GM18507 (cell line): ENCODE results near the gene FCSK.
"Not testable (repeated sequence)": the region's sequence is repeated elsewhere in the genome, so short reads cannot be mapped to it uniquely, and the experiment has no call there.

Source experiments
- DNase-seq: peaks from one replicate; pipeline ENCODE4 v3.0.0; 2011; ENCODE audit warnings: low read depth; ENCODE audit not compliant: insufficient read length; ENCODE audit errors: extremely low spot score
- FAIRE-seq: peaks from 2 replicates; lab custom pipeline; 2011; peaks lifted over from hg19 to GRCh38; lab: Jason Lieb, UNC

The FCSK gene

DNA sequence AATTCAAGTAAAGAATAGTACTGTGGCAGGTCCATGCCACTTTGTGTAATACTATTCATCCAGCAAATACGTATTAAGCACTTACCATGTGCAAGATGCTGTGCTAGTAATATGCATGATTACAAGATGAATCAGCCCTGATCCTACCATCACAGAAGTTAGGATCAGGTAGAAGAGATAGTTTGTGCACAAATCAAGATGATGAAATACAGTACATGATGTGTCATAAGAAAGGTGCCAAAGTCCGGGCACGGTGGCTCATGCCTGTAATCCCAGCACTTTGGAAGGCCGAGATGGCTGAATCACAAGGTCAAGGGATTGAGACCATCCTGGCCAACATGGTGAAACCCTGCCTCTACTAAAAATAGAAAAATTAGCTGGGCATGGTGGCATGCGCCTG is 58.1 kb downstream of the FCSK start:
- DNase-seq (no peak), FAIRE-seq (no peak)

DNA sequence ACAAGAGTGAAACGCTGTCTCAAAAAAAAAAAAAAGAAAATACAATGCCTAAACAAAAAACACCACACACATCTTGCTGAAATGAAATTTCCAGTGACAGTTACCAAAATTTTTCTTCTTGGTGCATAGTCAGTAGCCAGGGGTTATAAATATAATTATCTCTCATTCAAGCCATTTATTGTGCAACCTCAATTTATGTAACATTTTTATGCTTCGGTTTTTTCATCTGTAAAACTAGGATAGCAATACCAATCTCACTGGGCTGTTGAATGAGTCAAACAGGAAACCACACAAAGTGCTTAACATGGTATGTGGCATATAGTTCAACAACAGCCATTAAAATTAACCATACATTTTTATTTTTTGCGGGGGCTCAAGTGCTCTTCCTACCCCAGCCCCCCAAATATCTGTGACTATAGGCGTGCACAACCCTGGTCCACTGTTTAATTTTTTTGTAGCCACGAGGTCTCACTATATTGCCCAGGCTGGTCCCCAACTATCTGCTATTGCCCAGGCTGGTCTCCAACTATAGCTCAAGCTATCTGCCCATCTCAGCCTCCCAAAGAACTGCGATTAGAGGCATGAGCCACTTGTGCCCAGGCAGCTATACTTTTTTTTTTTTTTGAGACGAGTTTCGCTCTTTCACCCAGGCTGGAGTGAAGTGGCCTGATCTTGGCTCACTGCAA is 66.4 kb downstream of the FCSK start:
- DNase-seq = no peak
- FAIRE-seq = peak; percentile 31

DNA sequence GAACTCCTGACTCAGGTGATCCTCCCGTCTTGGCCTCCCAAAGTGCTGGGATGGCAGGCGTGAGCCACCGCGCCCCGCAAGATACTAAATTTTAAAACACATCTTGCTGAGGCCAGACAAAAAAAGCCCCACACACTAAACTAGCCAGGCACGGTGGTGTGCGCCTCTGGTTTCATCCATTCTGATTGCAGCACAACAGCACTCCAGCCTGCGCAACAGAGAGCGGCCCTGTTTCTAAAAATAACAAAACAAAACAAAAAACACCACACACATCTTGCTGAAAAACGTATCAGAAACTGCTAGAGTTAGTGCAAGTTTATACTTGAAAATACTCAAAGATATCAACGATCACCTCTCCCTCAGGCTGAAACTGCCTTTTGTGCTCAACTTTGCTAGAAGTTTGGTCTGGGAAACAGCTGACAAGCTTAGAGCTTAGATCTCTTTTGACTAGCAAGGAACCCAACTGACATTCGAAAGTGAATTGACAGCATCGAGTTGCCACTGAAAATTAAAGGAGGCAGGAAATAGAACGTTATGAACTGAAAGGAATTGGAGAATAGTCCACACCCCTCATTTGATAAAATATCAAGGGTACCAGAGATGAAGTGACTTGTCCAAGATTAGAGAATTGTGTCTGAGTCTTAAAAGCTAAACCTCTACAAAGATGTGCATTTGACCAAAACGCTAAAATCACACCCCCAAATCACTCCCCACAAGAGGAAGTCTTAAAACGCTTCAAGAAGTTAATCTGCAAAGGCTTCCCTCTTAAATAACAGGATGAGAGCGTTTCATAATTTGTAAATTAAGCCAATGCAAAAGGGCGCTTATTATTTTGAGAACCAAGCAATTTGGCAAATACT is 68.1 kb downstream of the FCSK start:
- no peak for FAIRE-seq
- no peak for DNase-seq

DNA sequence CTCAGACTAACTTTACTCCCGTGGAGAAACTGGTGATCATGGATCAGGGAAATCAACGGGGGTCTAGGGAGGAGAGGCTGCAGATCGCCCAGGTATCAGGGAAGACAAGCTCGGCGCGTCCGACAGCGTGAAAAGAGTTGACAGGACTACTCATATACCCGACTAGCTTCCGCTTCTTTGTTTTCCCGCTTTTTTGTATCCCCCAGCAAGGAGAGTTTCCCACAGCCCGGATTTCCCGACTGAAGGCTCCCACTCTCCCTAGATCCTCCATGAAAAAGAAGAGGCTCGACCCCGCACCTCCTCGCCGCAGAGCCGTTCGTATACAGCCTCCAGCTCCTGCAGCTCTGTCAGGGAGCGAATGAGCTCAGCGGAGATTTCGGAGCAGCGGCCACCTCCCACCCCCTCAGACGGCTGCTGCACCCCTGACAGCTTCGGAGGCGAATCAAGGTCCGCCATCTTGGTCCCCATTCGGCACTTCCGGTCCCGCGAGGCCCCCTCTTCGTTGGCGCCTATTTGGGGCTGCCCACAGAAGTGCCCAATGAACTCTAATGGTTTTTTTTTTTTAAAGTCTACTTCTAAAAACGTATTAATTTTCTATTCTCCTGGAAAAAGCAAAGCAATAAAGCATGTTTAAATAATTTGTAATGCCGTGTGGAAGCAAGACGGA is 68.8 kb downstream of the FCSK start, which contains the start of gene COG4:
Gene COG4 (minus strand): TSS at position 479 of the 667 bp plus-strand sequence. CDS start 11 bp downstream, at position 468.
- DNase-seq (peak; percentile 78), FAIRE-seq (peak; percentile 78)

DNA sequence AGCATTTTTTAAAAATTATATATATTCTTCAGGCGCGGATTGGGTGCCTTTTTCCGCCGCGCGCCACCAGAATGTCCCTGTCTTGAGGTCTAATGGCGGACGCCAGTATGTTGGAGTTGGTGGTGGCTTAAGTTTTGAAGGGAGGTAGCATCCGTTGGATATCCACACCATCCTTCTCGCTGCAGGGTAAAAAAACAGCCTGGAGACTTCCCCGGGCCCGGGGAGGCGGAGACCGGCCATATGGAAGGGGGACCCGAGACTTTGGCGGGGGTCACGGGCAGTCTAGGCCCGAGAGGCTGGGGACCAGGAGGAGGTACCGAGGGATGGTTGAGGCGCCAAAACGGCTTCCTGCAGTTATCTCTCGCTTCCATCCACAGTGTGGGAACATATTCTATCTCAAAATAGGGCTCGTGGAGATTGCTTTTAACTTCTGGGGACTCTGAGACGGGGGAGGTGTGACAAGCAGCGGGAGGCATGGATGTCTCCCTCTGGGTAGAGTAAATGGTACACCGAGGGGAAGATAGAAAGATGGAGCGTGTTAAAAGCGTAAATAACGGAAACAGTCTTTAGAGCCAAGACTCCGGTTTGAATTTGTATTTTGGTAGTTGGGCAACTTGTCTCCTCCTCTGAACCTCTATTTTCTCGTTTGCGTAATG is 69.5 kb downstream of the FCSK start, which contains the start of gene SF3B3:
Gene SF3B3 (plus strand): TSS at position 74 of the 656 bp plus-strand sequence. CDS start 2,841 bp downstream, outside the sequence.
- no peak for FAIRE-seq

DNA sequence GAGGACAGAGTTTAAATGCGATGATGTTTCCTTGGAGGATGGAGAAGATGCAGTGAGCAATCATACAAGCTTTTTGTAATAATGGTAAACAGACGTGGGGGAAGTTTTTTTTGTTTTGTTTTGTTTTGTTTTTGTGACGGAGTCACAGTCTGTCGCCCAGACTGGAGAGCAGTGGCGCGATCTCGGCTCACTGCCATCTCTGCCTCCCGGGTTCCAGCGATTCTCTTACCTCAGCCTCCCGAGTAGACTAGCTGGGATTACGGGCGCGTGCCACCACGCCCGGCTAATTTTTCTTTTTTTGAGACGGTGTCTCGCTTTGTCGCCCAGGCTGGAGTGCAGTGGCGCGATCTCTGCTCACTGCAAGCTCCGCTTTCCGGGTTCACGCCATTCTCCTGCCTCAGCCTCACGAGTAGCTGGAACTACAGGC is 70.0 kb downstream of the FCSK start:
- not testable (repeated sequence) for FAIRE-seq, DNase-seq

More for the DNA sequence above, 69.5 kb downstream of the FCSK start, which contains the start of gene SF3B3:
- DNase-seq = peak; percentile 50

DNA sequence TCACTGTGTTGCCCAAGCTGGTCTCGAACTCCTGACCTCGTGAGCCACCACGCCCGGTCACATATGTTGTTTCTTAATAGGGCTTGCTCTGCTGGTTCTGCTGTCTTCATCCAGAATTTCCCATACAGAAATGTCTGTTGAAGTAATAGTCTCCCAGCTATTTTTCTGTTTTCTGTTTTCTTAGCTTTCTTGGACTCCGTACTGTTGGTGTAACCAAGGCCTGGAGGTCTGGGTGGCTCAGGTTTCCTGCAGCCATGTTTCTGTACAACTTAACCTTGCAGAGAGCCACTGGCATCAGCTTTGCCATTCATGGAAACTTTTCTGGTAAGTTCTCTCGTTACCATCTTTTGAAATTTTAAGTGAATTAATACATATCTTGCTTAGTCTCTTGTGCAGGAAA is 72.0 kb downstream of the FCSK start:
- FAIRE-seq (no peak), DNase-seq (no peak)

DNA sequence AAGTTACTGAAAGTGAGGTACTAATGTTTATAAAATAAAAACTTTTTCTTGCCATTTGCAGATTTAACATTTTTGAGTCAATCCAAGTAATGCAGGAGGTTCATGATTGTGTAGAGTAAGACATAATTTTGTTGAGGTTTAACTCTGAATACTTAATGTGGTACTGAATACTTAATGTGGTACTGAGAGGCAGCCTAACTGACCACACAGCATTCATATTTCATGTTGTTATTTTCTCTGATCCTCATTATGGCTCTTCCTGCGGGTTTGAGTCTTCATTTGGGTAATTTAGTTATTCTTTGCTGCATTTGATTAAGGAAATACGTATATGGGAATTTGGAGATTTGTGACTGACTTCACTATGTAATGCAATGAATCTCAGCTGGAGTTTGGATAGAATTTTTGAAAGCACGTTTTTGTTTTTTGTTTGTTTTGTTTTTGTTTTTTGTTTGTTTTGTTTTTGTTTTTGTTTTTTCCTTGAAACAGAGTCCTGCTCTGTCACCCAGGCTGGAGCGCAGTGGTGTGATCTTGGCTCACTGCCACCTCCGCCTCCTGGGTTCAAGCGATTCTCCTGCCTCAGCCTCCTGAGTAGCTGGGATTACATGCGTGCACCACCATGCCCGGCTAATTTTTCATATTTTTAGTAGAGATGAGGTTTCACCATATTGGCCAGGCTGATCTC is 73.1 kb downstream of the FCSK start:
- no peak for FAIRE-seq
- DNase-seq = no peak

DNA sequence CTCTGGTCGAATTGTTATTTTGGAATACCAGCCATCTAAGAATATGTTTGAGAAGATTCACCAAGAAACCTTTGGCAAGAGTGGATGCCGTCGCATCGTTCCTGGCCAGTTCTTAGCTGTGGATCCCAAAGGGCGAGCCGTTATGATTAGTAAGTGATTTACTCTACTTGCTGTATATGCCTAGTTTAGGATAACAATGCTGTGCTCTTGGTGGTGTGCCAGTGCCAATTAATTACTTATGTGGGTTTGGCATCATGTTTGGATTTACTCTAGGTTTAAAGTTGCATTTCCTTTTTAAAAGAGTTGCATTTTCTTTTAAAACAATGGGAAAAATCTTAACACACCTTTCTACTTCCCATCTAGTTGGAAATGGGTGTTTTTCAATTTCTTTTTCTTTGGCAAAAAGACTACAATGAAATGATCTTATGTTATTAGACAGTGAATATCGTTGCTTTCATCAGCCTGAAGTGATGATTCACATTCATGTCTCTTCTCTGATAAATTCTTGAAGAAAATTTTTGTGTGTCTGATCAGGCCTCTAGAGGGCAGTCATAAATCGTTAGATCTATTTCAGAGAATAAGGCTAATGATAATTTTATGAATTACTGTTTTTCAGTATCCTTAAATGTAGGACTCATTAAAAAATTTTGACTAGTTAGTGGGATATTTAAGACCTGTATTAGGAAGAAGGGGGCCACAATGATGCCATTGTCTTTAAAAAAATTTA is 74.8 kb downstream of the FCSK start:
- DNase-seq = no peak
- no peak for FAIRE-seq
